Sigmoid colon (tissue), 4 donors: ENCODE data around the gene LHFPL6.

ENCODE experiments used
- POLR2A ChIP-seq, 2 donors: fragments of 450-650 bp; IDR thresholded peaks; one replicate each; pipeline ENCODE4 v1.6.1; 2016; ENCODE audit warnings: antibody characterized with exemption in 2 of 2, mild to moderate bottlenecking in 2 of 2, moderate library complexity in 2 of 2
- POLR2AphosphoS5 ChIP-seq, 4 donors: sonication (generic); formaldehyde crosslinking; IDR thresholded peaks; one replicate each; pipeline ENCODE4 v1.6.1; 2017; ENCODE audit warnings: antibody characterized with exemption in 4 of 4
- TF ChIP-seq, protein P1 (sequence below), 4 experiments: fragments of 450-650 bp in 3 of 4; fragments of 200-600 bp in 1 of 4; IDR thresholded peaks; one replicate each; pipeline ENCODE4 v1.5.1; 2016 to 2019; ENCODE audit warnings: antibody characterized with exemption in 4 of 4, mild to moderate bottlenecking in 3 of 4, moderate library complexity in 2 of 4

DNA sequence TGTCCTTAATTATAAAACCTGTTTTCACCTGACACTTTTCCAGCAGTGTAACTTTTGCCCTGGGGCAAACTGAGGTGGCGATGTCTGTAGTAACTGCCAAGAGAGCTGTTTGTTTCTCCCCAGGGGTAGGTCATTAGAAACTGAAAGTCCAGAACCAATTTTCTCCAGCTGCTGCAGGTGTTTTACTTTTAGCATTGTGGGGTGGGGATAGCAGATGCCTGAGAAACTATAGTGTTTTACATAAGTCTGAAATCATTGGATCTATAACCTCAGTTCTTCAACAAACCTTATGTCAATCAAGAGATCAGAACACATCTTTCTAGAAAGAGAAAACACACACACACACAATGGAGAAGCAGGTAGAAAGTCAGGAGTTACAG, 92.7 kb downstream of the LHFPL6 start:
- TF ChIP-seq, protein P1, sequence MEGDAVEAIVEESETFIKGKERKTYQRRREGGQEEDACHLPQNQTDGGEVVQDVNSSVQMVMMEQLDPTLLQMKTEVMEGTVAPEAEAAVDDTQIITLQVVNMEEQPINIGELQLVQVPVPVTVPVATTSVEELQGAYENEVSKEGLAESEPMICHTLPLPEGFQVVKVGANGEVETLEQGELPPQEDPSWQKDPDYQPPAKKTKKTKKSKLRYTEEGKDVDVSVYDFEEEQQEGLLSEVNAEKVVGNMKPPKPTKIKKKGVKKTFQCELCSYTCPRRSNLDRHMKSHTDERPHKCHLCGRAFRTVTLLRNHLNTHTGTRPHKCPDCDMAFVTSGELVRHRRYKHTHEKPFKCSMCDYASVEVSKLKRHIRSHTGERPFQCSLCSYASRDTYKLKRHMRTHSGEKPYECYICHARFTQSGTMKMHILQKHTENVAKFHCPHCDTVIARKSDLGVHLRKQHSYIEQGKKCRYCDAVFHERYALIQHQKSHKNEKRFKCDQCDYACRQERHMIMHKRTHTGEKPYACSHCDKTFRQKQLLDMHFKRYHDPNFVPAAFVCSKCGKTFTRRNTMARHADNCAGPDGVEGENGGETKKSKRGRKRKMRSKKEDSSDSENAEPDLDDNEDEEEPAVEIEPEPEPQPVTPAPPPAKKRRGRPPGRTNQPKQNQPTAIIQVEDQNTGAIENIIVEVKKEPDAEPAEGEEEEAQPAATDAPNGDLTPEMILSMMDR (IDR thresholded peaks at IDR 0.05) = no peak
- no peak for TF ChIP-seq POLR2A (IDR thresholded peaks at IDR 0.05)
- no peak for TF ChIP-seq POLR2AphosphoS5 (IDR thresholded peaks at IDR 0.05)
